CD1c-positive myeloid dendritic cell (primary cell): ENCODE data around the gene SMURF1.

ENCODE experiments used
- DNase-seq: peaks from one replicate; pipeline ENCODE4 v3.0.0-alpha.2; 2016; ENCODE audit errors: extremely low spot score

The SMURF1 gene

DNA sequence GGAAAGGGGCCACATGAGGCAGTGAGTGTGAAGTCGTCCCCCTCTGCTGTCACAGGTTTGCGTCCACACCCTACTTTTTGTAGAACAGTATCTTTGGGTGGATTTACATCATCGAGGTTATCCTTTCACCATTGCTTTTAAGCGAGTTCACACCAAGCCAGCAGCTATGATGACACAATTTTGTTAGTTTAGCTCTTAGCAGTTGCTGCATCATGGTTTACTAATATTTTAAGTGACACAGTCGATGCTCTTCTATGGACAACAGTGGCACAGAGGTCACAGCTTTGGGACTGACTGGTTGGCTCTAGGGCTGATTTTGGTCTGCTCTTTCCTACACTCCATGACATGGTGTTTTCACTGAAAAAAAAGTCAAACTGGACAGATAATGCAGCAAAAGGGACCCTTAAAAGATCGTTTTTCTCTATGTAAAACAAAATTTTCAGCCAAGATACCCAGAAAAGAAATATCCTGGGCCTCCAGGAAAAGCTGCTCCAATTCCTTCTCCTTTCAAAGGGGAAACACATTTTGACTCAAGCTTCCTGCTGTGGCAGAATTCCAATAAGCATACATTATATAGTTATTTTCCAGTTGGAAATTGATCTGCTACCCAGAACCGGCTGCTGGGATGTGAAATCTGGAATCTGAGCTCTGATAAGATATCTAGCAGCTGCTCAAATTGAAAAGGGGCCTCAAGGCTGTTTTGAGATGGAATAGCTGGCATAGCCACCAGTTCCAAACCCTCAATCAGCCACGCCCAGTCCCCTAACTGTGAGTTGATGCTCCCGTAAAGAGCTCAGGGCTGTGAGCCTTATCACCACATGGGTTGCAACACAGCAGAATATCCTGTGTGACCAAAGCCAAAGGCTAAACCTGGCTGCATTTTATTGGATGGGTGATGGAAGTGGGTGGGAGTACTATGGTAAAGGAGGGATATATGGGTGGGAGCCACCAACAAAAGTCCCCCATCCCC, 114.2 kb downstream of the SMURF1 start:
- DNase-seq: peak; percentile 12

DNA sequence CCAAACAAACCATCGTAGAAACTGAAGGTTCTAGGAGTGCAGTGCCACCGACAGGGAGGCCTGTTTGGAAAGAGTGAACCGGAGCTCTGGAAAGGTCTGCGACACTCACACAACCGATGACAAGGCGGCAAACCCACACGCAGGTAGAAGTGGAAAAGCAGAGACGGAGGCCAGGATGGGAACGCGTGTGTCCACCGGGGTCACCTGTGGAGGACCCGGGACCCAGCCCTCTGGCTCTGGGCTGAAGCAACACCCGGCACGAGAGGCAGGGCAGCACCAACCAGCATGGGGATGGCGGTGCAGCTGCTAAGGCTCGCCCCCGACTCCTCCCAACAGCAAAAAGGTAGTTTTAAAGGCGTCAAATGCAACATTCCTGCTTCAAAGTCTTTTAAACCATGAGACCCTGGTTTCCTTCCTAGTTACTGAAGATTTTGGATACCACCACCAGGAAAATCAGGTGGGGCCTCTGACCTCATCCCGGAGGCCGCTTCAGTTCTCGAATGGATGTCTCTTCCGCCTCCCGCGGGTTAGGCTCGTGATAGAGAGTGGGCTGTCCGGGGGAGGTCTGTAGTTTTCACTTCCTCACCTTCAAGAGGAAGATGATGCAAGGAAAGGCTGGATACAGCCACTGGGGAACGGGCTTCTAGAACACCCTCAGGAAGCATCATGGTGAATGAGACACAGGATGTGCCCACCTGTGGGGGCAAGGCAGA, 115.5 kb downstream of the SMURF1 start:
- peak; percentile 90 for DNase-seq

DNA sequence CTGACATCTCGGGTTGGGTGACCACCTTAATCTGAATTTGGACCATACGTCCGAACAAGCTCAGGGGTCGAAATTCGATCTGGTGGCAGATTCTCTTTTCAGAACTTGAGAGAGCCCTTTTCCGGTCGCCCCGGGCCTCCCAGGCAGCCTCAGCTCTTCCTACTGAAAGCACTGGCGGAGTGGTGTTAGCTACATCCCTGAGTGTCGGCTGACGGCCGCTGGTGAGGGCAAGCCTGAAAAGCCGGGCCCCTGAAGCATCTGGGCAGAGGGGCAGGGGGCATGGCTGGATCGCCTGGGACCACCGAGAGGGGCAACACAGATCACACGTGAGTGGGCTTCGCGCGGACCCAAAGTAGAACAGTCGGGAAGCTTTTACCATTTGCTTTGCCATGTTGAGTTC, 116.1 kb downstream of the SMURF1 start:
- no peak for DNase-seq

DNA sequence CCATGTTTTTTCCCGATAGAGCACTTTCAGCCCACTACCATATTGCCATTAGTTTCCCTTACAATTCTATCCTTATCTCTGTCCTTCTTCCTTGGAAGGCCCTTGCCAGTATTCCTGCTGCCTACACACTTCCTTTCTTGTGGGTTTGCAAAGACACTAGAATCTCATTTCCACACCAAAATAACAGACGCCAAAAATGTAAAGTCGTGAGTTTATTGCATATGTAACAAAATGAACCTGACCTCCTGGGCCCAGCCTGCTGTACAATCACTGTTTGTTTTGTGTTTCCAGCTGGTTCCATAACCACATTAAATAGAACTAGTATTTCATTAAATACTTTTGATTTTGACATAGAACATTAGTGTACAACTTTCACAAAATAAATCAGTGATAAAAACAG, 116.7 kb downstream of the SMURF1 start:
- peak; percentile 30 for DNase-seq

DNA sequence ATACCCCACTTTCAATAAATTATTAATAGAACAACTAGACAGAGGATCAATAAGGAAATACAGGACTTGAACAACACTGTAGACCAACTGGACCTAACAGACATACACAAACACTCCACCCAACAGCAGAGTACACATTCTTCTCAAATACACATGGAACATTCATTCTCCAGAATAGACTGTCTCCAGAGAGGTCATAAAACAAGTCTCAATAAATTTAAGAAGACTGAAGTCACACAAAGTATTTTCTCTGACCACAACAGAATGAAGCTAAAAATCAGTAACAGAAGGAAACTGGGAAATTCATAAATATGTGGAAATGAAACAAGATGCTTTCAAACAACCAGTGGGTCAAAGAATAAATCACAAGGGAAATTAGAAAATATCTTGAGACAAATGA, 119.8 kb downstream of the SMURF1 start:
- no peak for DNase-seq

DNA sequence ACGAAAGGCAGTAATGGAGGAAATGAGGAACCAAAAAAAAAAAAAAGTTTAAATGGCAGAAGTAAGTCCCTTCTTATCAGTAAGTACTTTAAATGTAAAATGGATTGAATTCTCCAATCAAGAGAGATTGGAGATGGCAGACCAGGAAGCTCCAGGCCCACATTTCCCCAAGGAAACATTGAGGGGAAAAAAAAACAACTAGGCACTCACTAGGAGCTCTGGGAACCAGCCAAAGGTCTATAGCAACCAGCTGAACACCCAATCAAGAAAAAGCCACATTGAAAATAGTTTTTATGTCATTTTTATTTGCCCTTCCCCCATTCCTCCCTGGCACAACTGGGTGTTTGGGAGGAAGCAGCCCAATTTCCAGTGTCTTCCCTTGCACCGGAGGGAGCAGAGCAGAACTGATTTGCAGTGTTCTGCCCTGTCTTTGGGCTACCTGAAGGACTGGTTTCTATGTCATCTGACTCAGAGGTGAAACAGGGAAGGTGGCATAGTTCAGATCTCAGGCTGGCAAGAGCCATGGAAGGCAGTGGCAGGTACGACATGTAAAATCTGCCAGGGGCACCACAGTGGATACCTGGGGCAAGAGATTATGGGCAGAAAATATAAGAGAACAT, 121.9 kb downstream of the SMURF1 start:
- peak; percentile 12 for DNase-seq

DNA sequence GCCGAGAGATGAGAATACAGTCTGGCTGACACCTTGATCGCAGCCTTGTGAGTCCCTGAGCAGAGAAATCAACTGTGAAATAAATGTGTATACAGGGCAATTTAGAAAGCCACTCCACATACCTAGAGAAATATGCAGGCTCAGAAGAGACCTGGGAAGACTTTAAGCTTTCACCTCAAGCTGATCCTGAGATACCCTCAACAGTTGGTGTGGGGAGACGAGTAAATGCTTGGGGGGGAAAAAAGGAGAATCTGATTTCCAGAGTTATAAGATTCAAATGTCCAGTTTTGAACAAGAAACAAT, 123.5 kb downstream of the SMURF1 start:
- no peak for DNase-seq

DNA sequence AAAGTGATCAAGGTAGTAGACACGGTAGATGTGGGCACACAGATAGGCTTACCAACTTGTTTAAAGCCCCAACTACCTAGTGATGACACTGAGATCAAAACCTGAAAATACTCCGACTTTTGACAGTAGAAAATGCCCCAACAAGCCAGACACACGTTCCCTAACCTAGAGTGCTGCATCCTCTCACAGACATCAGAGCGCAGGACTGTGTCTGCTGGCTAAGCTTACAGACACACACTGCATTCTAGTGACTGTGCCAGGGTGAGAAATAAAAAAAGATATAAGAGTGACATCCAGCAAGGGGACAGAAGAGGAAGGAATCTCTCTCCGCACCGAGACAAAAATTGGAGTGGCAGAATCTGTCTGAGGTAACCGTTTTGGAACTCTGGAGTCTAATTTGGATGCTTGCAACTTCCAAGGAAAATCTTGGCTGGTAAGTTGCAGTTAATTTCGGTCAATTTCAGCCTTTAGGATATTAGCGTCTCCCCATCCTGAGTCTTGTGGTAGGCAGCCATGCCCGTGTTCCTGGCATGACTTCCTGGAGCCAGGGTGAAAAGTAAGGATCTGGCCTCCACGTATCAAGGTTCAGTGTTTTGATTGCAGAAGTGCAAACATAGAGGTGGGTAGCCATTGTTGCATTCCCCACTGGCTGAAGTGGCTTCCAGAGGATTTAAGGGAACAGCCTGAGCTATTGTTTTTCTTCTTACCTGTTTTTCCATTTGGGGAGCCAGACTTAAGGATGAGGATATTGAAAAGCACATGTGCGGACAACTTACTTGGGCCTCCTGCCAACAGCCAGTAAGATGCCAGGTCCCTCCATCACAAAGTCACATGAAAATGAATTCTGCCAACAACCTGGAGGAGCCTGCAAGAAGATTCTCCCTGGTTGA, 124.1 kb downstream of the SMURF1 start:
- no peak for DNase-seq

DNA sequence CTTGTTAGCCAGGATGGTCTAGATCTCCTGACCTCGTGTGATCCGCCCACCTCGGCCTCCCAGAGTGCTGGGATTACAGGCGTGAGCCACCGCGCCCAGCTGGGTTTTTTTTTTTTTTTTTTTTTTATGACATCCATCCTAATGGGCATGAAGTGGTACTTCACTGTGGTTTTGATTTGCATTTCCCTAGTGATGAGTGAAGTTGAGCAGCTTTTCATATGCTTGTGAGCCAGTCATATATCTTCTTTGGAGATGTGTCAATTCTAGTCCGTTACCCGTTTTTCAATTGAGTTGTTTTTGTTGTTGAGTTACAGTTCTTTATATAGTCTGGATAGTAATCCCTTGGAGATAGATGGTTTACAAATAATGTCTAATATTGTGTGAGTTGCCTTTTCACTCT, 127.7 kb downstream of the SMURF1 start:
- DNase-seq: no peak

DNA sequence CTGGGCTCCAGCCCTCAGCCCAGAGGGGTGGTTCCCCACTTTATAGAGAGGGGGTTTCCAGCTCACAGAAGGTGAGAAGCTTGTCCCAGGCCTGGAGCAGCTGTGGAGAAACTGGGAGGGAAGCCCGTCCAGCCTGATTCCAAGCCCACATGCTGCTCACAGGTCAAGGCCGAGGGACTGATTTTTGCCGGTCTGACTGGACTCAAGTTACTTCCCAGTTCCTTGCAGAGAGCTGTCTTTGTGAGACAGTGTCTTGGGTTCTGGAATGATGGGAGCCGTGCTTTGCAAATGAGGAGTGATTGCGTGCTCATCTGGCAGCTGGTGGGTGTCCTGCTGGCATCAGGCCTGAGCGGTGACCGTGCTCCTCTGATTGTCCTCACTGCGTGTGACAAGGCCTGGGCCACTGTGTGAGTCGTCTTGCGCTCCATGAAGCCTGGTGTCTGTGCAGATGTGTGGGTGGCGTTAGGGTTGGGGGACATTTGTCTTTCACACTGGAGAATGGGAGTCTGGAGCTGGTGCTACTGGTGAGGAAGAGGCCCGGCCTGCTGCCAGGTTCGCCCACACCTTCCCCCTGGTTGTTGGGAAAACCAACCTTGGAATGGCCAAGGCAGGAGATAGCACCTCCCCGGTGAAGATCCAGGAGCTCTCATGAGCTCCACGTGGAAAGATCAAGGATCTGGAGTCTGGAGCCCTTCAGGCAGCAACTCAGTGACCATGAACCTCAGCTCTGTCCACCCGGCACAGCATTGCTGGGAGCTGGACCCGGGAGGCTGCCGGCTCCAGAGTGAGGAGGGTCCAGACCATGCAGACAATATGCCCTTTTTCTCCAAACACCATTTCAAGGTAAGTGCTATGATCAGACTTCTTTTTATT, 129.6 kb downstream of the SMURF1 start:
- no peak for DNase-seq

DNA sequence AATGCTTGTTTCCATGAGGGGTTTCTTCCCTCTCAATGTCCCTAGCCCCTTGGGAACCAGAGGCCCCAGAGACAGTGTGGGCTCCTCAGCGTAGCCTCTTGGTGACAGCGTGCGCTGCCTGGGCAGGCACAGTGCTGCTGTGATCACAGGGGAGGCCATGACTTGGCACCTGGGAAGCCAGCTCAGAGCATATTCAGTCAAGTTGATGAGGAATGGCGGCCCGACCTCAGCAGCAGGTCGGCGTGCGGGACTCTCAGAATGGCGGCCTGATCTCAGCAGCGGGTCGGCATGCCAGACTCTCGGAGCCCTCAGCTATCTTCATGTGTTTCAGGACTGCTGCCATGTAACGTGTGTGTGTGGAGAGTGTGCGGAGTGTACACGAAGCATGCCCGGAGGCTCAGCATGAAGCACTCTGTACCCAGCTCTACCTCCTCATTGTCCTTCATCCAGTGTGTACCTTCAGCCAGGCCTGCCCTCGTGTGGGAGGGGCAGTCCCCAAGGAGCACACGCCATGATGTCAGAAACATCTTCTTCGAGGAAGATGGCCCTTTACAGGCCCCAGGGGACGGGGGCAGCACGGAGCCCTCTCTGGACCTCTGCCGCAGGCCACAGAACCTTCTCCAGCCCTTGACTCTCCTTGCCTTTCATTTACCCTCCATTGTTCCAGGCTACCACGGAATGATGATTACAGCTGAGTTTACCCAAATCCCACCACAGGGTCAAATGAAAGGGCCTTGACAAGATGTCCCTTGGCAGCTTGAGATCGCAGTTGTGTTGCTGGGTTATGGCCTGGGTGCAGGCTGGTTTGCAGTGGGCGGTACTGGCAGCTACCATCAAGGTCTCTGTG, 130.4 kb downstream of the SMURF1 start:
- DNase-seq: no peak

DNA sequence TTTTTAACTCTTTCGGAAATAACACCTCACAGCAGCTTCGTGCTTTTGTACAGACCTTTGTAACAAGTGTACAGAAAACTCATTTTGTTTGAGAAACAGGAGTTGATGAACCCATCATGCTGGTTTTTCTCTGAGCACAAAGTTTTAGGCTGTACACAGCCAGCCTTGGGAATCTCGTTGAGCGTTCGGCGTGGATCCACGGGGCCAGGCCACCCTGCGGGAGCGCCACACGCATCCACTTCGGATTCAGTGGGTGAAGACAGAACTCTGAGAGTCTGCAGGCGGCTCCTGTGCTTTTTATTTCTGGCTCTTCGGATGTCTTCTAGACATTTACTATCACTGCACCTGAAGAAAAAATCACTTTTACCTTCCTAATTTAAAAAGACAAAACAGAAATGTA, 131.2 kb downstream of the SMURF1 start:
- no peak for DNase-seq

DNA sequence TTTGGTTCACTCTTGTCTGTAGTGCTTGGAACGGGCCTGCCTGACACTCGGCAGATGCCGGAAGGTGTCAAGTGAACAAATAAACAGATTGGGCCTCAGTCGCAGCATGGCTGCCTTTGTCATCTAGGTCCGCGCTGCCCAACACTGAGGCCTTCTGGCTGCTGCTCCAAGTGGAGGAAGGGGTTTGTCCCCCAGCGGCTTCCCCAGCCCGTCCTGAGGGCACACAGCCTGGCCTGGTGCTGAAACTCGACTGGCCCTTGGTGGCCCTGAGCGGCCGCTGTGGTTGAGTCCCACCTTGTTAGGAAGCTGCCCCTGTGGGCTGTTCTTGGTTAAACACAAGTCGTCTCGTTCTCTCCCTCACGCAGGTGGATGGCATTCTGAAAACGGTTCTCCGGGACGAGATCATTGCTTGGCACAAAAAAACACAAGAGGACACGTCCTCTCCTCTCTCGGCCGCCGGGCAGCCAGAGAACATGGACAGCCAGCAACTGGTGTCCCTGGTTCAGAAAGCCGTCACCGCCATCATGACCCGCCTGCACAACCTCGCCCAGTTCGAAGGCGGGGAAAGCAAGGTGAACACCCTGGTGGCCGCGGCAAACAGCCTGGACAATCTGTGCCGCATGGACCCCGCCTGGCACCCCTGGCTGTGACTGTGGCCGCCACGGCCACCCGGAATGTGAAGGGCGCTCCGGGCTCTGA, 132.1 kb downstream of the SMURF1 start:
- DNase-seq: no peak

DNA sequence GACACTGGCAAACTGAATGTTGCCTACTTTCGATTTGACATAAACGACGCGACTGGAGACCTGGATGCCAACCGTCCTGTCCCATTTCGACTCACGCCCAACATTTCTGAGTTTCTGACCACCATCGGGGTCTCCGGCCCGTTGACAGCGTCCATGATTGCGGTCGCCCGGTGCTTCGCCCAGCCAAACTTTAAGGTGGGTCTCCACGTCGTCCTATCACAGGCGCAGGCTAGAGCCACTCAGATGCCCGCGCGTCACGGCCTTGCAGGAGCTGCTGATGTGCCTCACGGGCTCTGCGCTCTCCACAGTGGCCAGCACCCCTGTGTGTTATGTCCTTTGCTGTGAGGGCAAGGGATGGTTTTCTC, 132.6 kb downstream of the SMURF1 start:
- no peak for DNase-seq

DNA sequence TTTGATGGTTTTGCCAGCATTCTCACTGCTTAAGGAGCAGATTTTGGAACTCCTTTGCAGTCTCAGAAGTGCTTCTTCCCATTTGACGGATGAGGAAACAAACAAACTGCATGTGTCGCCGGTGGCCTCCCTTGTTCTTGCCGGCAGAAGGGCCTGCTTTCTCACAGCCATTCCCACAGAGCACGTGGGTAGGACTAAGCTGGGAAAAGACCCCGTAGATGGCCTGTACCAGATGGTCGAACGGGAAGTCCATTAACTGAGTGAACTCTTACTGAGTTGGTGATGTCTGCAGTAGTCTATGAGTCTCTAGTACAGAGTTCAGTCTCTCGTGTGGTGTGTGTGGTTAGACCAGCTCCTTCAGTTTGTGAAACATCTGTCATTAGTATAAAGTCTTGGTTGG, 133.6 kb downstream of the SMURF1 start:
- DNase-seq: no peak

DNA sequence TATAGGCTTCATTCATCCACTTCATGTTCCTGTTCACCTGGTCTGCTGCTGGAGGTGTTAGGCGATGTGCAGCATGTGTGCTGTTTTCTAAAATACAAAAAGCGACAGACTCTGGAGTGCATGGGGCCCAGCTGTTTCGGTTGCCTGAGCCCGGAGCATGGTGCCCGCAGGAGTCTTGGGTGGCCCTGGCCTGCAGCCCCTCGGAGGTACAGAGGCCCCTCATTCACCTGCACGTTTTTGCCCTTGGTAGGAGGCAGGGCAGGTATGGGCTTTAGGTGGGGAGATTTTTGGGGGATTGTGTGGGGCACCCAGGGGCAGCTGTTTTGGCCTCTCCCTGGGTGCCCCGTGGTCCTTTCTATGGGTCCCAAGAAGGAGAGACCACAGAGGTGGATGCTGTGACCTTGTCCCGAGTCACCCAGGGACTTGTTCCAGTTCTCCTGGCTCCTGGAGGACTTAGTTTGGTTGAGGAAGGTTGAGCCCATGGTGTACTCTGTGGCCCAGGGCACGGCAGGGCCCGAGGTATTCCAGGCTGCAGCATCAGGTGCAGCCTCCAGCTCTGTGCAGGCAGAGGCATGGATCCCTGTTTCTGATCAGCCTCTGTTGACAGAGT, 134.9 kb downstream of the SMURF1 start:
- no peak for DNase-seq

DNA sequence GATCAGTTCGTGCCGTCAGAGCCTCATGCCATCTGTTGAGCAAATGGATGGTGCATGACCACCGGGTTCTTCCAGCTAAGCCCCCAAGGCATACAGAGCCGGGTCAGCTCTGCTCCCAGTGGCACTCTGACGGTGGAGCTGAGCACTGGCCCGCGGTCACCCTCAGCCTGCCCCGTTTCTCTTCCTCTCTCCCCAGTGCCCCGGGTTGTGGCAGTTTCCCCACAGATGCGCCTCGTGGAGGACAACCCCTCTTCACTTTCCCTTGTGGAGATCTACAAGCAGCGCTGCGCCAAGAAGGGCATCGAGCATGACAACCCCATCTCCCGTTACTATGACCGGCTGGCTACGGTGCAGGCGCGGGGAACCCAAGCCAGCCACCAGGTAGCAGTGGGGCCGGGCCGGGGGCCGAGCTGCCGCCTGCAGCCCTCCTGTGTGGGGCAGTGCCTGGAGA, 135.7 kb downstream of the SMURF1 start:
- no peak for DNase-seq

DNA sequence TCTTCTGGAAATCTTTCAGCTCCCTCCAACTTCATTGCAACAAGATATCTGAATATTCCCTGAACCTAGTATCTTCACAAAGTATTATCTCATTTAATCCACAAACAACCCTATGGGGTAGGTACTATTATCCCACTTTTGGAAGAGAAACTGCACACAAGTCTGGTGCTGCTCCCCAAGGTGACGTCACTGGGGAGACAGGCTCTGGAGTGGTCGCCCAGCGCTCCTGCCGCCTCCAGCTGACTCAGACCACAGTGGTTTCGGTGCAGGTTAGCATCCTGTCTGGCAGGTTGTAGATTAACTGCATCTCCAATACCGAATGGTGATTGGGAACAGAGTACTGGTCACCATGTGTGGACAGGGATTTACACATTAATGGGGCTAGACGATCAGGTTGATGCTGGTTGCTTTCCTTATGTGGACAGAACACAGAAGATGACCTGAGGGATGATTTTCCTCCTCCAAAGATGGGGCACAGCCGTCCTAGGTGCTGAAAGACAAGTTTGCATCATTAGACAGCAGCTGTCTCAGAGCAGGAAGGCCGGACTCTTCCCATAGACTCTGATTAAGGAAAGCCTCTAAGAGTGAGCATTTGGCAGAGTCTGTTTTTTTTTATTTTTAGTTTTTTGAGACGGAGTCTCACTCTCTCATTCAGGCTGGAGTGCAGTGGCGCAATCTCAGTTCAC, 137.0 kb downstream of the SMURF1 start:
- no peak for DNase-seq
